ENCODE results near the gene SLC27A4.
A peak's percentile ranks its signal among the peaks of the same experiment; 100 is the strongest.
"Not testable (repeated sequence)": the region's sequence is repeated elsewhere in the genome, so short reads cannot be mapped to it uniquely, and the experiment has no call there.

The SLC27A4 gene

GRCh38 chr9:128324401-128324800 lies 15.9 kb upstream of the SLC27A4 start:
- no peak for DNase-seq (ENCODE audit: low spot score)

- DNase-seq (ENCODE audit: low spot score), result no peak
Measured at GRCh38 chr9:128325629-128326028, 14.7 kb upstream of the SLC27A4 start.

GRCh38 chr9:128333451-128333869 lies 6.9 kb upstream of the SLC27A4 start:
- DNase-seq (ENCODE audit: low spot score), result no peak

GRCh38 chr9:128335161-128335560 lies 5.2 kb upstream of the SLC27A4 start:
- DNase-seq (ENCODE audit: low spot score), result no peak

GRCh38 chr9:128335914-128336313 lies 4.4 kb upstream of the SLC27A4 start:
- no peak for DNase-seq (ENCODE audit: low spot score)

- DNase-seq (ENCODE audit: low spot score), result no peak
Measured at GRCh38 chr9:128337936-128338335, 2.4 kb upstream of the SLC27A4 start.

- DNase-seq (ENCODE audit: low spot score), result not testable (repeated sequence)
Measured at GRCh38 chr9:128338852-128339614, 1.3 kb upstream of the SLC27A4 start.

- DNase-seq (ENCODE audit: low spot score), result no peak
Measured at GRCh38 chr9:128340691-128341434, 536 bp downstream of the SLC27A4 start.

GRCh38 chr9:128341435-128341849 lies 1.1 kb downstream of the SLC27A4 start:
- peak; percentile 63 for DNase-seq (ENCODE audit: low spot score)

GRCh38 chr9:128342971-128343680 lies 2.8 kb downstream of the SLC27A4 start:
- DNase-seq (ENCODE audit: low spot score), result no peak

GRCh38 chr9:128343855-128344254 lies 3.5 kb downstream of the SLC27A4 start:
- DNase-seq (ENCODE audit: low spot score), result no peak

- no peak for DNase-seq (ENCODE audit: low spot score)
Measured at GRCh38 chr9:128344931-128345605, 4.7 kb downstream of the SLC27A4 start.

- no peak for DNase-seq (ENCODE audit: low spot score)
Measured at GRCh38 chr9:128349125-128349524, 8.8 kb downstream of the SLC27A4 start.

- DNase-seq (ENCODE audit: low spot score), result no peak
Measured at GRCh38 chr9:128349772-128350171, 9.4 kb downstream of the SLC27A4 start.

GRCh38 chr9:128355451-128355850 lies 15.1 kb downstream of the SLC27A4 start:
- no peak for DNase-seq (ENCODE audit: low spot score)

- DNase-seq (ENCODE audit: low spot score), result no peak
Measured at GRCh38 chr9:128358090-128358489, 17.8 kb downstream of the SLC27A4 start.

GRCh38 chr9:128358861-128359260 lies 18.5 kb downstream of the SLC27A4 start:
- DNase-seq (ENCODE audit: low spot score), result no peak

- no peak for DNase-seq (ENCODE audit: low spot score)
Measured at GRCh38 chr9:128360826-128361225, 20.5 kb downstream of the SLC27A4 start.

GRCh38 chr9:128361296-128361985 lies 21.1 kb downstream of the SLC27A4 start:
- no peak for DNase-seq (ENCODE audit: low spot score)

- DNase-seq (ENCODE audit: low spot score), result peak; percentile 90
Measured at GRCh38 chr9:128361986-128362646, 21.8 kb downstream of the SLC27A4 start.

GRCh38 chr9:128362774-128363173 lies 22.4 kb downstream of the SLC27A4 start:
- DNase-seq (ENCODE audit: low spot score), result no peak

Data from globus pallidus (tissue), 1 donor.